GM18517 (cell line): ENCODE results near the gene FSHR.
A peak's percentile ranks its signal among the peaks of the same experiment; 100 is the strongest.

Experiments used
- ATAC-seq: cut with Tn5 transposase; IDR thresholded peaks from one replicate; pipeline ENCODE4 v1.9.1; 2021; ENCODE audit warnings: mild to moderate bottlenecking, moderate library complexity; ENCODE audit not compliant: unreplicated experiment

FSHR gene

DNA sequence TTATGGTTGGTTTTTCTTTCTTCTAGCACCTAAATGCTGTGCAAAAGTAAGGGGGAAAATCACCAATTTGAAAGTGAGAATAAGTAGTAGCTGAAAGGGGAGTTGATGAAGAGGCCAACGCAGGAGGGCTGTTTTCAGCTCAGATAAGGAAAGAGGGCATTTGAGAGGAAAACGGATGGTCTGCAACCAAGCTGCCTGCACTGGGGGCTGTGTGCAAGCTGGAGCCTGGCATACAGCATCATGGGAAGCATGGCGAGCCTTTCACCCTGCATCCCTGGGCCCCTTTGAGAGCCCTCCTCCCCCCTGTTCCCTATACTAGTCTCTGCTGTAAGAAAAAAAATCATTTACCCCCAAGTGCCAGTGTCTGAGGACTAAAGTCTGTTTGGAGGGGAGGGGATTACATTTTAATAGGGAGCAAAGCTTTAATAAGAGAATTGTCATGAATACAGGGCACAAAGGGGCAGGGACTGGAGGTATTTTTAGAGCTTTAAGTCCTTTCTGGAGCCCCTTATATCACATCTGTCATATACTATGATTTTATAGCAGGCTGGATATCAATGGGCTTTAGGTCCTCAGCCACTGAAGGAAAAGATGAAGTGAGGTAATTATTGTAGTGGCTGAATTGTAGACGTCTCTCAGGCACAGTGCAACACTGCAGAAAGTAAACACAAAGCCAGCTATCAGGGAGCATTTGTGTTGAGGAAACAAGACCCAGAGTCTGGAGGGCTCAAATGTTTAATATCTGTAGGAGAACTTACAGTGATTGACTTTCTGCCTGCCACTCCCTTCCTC lies 120.7 kb downstream of the FSHR start:
- ATAC-seq: no peak

DNA sequence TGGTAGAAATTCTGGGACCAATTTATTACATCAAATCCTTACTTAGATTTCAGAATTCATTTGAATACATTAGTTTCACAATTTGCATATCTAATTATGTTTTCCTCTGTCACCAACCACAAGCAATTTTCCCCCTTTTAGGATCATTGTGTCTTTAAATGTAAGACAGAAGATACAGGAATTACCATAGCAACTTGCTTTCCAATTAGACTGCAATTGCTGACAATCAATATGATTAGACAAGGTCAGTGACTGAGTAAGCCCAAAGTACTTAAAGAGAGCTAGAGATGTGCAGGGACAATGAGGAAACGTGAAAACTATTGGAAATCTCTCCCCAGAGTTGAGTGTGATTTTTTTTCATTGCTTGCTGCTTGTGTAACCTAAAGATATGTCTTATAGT lies 121.4 kb downstream of the FSHR start:
- ATAC-seq: no peak

DNA sequence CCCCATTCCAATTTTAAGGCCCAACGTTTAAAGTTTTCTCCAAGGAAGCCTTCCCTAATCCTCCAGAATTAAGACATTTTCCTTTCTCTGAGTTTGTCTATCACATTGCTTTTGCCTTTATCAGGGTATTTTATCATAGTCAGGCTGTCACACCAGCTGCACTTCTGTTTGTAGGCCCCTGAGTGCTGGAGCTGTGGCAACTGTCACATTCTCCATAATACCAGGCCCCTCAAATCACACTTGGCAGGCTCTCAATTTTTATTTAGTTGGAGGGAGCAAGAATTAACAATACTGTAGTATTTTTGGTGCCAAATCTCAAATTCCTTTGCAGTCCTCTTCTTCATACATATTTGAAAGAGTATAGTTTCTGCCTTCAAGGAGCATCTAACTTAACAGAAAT lies 122.2 kb downstream of the FSHR start:
- ATAC-seq: no peak

DNA sequence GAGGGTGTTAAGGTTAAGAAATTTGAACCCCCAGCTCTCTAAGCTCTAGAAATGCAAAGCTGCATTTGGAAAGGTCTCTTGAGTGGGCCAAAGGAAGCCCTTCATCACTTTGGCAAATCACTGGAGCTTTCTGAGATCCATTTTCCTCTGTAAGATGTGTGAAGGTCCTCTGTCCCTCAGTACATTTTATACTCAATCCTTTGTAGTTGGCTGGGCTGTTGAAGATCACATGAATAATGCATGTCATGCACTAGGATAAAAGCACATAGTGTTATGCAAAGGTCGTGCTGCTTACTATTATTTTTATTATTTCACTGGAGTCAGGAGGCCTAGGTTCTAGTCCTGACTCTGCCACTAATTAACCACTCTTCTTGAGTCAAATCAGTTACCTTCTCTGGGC lies 124.9 kb downstream of the FSHR start:
- ATAC-seq: no peak

DNA sequence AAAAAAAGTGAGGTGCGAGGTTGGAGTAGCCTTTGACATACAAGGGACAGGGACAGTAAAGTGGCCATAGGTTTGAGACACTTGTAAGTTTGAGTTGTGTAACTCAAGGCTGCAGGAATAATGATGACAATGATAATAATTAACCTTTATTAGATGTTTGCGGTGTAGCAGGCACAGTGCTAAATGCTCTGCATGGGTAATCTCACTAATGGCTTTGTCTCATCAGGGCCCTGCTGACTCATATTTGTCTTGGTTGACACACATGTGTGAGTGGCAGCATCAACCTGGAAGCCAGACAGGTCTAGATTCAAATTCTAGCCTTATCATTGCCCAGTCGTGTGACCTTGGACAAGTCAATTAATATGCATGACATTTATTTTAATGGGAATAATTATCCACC lies 126.2 kb downstream of the FSHR start:
- ATAC-seq: peak; percentile 96

DNA sequence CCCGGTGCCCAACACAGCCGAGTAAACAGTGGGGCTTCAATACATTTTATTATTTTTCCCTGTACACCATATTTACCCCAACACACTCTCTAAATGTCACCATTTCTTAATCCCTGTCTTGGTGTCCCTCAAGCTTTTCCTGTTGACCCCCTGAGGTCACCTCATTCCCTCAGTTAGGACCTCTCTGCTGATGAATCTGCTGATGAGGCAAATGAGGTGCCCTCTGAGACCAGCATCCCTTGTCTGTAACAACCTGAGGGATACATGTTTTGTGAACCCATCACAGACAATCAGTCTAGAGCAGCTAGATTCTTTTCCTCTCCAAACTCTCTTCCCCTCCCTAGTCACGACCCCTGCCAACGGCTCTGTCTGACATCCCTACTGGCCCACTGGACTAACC lies 127.6 kb downstream of the FSHR start:
- ATAC-seq: no peak

DNA sequence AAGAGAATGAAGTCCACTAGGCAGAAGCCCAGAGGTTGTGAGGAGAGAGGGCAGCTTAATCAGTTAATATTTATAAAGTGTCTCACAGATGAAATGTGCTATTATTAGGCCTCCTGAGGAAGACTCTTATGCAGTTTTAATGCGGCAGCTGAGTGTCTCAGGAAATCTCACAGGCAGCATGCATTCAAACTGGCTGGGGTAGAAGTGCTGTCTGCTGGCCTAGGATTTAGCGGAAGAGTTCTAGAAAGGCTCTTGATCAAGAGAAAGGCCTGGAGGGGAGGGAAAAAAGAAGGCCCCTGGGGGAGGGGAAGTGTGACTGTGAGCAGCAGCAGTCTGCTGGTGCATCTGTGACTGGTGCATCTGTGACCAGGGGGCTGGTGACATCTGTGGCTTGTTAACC lies 133.0 kb downstream of the FSHR start:
- no peak for ATAC-seq

DNA sequence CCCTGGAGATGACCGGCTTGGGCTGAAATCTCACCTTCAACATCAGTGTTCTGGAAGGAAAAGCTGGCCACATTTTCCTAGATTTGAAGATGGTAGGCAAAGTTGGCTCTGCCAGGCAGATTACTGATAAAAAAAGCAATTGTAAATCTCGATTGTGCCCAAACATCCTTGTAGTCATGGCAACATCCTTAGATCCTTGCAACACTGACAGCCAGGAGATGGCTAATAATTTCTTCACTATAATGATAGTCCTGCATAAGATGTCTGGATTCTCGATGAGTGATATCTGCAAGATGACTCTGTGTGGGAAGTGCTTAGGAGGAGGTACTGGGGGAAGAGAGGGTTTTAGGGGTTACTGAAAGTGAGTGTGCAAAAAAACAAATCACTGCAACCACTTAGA lies 149.1 kb downstream of the FSHR start:
- no peak for ATAC-seq

DNA sequence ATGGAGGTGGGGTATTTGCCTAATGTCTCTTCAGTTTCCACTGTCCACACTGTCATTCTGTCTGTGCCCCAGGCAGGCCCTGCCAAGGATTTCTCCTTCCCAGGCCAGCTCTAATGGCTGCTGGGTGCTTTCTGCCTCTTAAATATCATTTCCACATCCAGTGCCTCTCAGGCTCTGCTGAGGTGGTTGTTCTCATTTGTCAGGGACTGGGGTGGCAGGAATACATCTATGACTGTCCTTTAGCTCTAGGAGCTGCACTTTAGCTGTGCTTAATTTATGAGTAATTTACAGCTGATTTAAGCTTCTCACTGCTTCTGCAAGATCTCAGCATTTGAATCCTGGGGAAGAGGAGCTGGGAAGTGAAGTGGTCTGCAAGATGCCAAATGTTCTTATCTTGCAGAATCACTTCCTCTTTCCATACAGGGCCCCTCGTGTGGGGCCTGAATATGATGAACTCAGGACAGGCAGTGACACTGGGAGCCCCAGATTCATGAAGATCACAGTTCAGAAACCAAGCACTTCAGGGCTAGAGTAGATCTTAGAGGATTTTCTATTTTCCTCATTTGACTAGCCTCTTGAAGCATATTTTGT lies 150.2 kb downstream of the FSHR start:
- ATAC-seq: peak; percentile 80

DNA sequence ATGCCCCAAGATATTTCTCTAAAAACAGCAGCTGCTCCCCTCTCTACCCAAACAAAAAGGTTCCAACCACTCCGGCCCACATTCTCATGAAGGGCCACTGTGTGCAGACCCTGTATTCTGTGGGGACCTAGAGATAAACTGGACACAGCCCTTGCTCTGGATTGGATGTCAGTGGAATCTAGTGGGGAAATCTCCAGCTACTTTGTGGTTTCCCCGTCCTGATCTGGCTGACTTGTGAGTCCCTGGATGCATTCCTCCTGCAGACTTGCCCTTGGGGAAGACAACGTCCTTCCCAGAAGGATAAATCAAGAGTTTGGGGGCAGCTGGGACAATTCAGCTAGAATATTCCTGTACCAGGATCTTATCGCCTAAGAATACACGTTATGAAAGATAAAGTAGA lies 151.1 kb downstream of the FSHR start:
- no peak for ATAC-seq

DNA sequence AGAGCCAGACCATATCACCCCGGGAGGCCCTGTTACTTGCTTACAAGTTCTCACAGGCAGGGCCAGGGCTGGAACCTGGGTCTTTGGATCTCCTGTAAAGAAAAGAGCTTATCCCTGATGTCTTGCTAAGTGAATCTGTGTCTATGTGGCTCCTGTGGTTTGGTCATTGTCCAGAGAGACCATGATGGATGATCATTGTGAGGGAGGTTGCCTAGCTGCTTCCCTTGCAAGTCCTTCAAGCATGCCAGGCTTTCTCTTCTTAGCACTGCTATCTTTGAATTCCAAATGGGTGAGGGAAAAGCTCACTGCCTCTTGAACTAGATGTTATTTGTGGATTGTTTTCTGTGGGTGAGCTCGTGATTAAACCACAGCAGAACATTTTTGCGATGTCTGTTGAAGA lies 151.6 kb downstream of the FSHR start:
- no peak for ATAC-seq

DNA sequence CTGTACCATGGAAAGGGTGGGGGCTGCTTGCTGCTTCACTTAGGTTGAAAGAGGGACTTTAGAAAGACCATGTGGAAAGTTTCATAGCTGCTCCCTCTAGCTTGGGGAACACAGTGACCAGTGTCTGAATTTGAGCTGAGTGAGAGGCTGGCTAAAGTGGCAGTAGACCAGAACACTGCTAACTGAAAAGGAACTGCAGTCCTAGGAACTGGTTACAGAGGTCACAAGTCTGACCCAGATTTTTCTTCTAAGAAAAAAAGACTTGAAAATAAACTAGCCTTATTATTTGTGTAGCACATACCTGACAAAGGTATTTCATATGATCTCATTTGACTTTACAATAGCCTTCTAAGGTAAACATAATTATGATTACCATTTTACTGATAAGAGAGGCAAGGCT lies 153.6 kb downstream of the FSHR start:
- ATAC-seq: no peak

DNA sequence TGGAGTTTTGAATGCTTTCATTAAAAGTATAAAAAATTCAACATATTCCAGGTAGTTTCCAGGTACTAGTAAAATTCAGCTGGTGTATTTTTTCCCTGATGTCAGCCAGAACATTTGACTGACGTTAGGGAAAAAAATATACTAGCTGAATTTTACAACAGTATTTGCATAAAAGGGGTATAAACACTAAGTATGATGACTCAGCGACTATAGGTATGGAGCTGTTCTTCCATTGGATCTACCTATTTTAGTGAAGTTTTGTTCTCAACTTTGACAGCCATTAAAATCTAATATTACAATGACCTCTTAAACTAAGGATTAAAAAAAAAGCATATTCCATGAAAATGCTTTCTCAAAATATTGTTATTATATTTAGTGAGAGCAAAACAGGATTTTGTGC lies 155.9 kb downstream of the FSHR start:
- no peak for ATAC-seq

DNA sequence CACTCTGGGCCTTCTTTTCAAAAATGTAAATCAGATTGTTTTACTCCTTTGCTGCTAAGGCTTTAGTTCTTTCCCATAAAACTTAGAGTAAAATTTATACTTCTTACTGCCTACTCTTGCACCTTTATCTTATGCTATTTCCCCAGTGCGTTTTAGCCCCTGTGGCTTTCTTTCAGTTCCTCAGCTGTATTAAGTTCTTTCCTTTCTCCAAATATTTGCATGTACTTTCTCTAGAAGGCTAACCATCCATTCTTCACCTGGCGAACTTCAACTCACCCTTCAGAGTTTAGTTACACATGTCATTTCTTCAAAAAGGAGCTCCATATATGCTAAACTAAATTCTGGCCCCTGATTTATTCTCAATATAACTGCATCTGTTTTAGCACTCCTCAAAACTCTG lies 160.7 kb downstream of the FSHR start:
- peak; percentile 35 for ATAC-seq

DNA sequence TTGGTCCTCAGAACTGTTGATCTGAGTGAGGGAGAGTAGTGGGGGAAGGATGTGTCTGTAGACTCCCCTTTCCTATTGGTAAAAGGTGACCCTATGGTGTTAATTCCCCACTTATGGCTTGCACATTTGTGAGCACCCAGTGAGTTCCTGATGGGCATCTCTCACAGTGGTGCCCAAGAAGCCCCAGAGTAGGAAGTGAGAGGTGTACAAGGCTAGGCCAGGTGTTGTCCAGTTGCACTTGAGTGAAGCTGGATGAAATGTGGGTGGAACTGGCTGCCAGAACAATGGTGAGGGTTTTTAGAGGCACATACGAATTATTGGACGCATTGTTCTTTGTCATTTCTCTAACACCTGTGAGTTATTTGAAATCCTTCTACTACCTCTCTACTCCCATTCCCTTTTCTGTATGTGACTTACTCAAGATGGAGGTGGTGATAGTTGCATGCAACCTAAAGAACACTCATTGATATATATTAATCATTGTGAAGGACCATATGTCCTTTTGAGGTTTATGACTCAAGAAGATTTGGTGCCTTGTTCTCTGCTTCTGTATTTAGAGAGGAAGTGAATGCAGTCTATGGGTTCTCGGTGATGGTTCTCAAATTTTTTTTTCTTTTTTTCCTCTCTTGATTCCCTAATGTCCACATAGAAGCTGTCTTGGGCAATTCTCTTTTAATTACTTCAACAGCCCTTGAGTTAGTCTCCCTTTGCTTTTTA lies 162.7 kb downstream of the FSHR start:
- peak; percentile 51 for ATAC-seq

DNA sequence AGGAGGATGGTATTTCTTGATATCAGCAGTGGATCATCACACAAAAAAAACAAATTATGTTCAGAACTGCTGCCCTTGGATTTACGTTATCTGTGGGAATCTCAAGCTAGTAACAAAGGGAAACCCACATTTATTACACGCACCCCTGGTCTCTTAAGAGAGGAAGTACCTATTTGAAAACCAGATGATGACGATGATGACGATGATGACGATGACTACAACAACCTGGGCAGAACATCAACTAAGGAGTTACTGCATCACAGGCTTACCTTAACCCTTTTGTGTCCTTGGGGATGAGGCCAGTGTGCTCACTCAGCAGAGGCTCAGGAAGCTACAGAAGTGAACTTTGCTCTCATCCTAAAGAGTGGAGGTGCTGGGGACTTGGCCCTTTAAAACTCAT lies 169.4 kb downstream of the FSHR start:
- ATAC-seq: no peak

DNA sequence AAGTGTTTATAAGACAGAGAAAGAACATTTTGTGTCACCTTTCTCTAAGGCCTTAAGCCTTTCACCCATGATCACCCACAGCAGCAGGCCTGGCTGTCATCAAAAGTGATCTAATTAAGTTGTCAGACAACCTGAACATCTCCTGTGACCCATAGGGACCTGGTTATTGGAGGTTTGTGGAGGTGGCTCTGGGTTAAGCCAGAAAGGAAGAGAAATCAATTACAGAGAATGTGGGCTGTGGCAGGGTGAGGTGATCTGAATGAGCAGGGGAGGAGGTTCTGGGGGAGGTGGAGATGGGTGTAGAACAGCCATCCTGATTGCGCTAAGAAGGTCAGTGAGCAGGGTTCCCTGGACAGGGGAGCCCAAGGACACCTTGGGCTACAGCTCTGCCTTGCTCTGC lies 170.8 kb downstream of the FSHR start:
- ATAC-seq: no peak

DNA sequence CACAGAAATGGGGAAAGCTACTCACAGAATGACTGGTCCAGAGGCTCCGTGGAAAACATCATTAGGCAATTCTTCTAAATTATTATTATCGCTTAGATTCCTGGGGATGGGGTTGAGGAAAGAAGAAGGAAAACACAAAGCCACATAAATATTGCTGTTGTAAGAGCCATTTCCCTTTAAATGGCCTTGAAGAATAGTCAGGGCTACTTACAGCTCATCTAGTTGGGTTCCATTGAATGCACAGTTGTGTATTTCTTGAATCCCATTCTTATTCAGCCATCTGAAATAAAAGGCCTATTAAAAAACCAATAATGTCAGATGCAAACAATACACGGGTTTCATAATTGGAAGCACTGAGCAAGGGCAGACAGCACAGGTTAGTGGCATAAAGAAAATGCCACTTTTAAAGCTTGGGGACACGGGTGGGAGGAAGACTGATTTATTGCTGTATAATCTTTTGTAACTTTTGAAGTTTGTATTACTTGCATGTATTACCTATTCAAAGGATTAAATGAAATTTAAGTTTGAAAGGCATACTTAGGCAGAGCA lies 171.4 kb downstream of the FSHR start:
- no peak for ATAC-seq

DNA sequence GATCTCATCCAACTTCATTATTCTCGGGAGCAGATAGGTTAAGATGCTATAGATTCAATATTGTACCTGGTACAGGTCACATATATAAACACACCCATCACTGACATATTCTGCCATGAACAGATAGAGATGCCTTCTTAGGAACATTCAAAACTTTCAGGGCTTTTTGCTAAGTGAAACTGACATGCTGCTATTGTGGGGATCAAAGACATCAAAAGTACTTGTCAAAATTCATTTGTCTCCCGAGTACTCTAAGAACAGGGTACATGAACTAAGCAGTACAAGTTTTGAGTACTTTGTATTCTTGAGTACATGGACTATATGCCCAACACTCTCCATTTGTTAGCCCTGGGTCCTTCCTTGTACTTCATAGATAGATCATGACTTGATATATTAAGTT lies 173.5 kb downstream of the FSHR start:
- no peak for ATAC-seq

DNA sequence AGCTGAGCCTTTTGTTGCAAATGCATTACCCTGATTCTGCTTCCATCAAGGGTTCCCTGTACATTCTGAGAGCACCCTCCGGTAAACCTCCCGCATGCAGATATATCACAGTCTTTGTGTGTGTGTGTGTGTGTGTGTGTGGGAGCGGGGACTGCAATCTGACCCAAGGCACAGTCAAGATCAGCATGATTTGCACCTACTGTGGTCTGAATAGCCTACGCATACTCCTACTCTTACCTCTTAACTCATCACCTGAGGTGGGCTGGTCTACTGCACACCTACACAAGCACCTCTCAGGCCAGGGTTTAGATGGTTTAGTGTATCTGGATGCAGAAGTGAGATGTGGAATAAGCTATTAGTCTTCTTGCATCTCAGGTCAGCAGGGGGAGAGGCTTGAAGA lies 174.6 kb downstream of the FSHR start:
- no peak for ATAC-seq

DNA sequence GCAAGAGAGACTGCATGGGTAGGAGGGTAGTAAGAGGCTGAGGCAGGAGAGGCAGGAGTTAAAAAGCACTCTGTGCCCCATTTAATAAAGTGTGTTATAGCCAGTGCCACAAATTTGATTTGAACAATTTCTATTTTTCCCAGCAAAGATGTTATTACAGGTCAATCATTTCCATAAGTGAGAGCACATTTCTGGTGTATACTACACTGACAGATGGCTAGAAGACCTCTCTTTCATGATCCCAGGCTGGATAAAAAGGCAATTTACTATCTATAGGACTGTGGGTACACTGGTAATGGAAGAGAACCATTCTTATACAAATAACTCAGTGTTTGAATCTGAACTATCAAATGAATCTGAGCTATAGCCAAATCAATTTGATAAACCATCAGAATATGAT lies 176.2 kb downstream of the FSHR start:
- ATAC-seq: no peak

DNA sequence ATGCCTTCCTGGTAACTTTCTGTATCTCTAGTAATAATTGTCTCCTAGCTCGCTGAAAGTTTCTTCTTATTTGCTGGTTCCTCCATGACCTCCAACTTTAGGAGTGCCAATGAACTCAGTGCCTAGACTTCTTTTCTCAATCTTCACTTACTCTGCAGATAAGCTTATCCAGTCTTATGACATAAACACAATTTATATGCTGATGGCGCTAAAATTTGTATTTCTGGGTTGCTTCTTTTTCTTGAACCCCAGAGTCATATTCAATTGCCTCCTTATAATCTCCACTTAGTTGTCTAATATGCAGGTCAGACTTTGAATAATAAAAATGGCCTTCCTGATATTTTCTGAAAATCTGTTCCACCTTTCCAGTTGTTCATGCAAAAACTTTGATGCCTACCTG lies 182.5 kb downstream of the FSHR start:
- no peak for ATAC-seq
